Tibial artery (tissue), 4 donors: ENCODE data around the gene KIAA0825.

ENCODE experiments used
- DNase-seq, 2 donors: peaks; one replicate each; pipeline ENCODE4 v3.0.0-alpha.2; 2019
- H3K27ac ChIP-seq, 2 donors: fragments of 200-600 bp; sonication (generic) in 1 of 2; 1 replicate in 1 of 2; 2 replicates in 1 of 2; pipeline ENCODE4 v1.5.1; 2018 to 2019; ENCODE audit warnings: mild to moderate bottlenecking in 1 of 2
- H3K27me3 ChIP-seq, 2 donors: fragments of 200-600 bp; sonication (generic) in 1 of 2; one replicate each; pipeline versions ENCODE4 v1.5.1 to v1.6.0; 2016 to 2019
- H3K36me3 ChIP-seq, 3 donors: fragments of 200-600 bp; sonication (generic) in 2 of 3; one replicate each; pipeline ENCODE4 v1.5.1; 2016 to 2019; ENCODE audit warnings: mild to moderate bottlenecking in 2 of 3
- H3K4me1 ChIP-seq, 4 donors: fragments of 200-600 bp; sonication (generic) in 2 of 4; 1 replicate in 3 of 4; 2 replicates in 1 of 4; pipeline ENCODE4 v1.5.1; 2016 to 2019
- H3K4me3 ChIP-seq, 2 donors: fragments of 200-600 bp; sonication (generic) in 1 of 2; 1 replicate in 1 of 2; 2 replicates in 1 of 2; pipeline ENCODE4 v1.5.1; 2018 to 2019; ENCODE audit warnings: mild to moderate bottlenecking in 2 of 2
- H3K9me3 ChIP-seq, 3 donors: fragments of 200-600 bp; sonication (generic) in 1 of 3; one replicate each; pipeline ENCODE4 v1.5.1; 2016 to 2019
- intact Hi-C: fragments of 100-400 bp; cut with DNase I; formaldehyde crosslinking; loops from one replicate; pipeline ENCODE4 v1.15.0; 2023; ENCODE audit warnings: low total_unique reads
- TF ChIP-seq, protein P1 (sequence below), 2 experiments: fragments of 200-600 bp in 1 of 2; fragments of 450-650 bp in 1 of 2; IDR thresholded peaks; one replicate each; pipeline ENCODE4 v1.5.1; 2017 to 2019; ENCODE audit warnings: antibody characterized with exemption in 2 of 2, mild to moderate bottlenecking in 1 of 2, moderate library complexity in 1 of 2

The KIAA0825 gene

DNA sequence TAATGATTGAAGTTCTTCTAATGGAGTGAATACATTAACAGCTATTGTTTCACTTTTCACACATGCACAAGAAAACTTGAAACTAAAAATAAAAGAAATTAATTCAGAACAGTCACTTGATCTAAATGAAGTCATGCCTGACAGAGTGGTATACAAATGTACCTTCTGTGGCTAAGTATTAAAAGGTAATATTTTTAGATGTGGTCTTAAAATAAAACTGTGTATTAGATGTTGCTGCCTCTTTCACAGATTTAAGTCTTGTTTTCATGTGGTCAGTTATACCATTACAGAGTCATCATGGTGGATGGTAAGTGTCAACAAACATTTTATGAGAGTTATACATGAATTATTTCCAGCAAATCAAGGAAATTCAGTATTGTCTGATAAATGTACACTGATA is 47.0 kb downstream of the KIAA0825 start:
- H3K36me3 ChIP-seq: no peaks in the 10 kb centered on the region
- H3K27ac ChIP-seq: no peak overlapping the region
- H3K4me1 ChIP-seq: no peaks in the 10 kb centered on the region
- no peak for DNase-seq
- TF ChIP-seq, protein P1, sequence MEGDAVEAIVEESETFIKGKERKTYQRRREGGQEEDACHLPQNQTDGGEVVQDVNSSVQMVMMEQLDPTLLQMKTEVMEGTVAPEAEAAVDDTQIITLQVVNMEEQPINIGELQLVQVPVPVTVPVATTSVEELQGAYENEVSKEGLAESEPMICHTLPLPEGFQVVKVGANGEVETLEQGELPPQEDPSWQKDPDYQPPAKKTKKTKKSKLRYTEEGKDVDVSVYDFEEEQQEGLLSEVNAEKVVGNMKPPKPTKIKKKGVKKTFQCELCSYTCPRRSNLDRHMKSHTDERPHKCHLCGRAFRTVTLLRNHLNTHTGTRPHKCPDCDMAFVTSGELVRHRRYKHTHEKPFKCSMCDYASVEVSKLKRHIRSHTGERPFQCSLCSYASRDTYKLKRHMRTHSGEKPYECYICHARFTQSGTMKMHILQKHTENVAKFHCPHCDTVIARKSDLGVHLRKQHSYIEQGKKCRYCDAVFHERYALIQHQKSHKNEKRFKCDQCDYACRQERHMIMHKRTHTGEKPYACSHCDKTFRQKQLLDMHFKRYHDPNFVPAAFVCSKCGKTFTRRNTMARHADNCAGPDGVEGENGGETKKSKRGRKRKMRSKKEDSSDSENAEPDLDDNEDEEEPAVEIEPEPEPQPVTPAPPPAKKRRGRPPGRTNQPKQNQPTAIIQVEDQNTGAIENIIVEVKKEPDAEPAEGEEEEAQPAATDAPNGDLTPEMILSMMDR (IDR thresholded peaks at IDR 0.05): no peak
- H3K27me3 ChIP-seq: no peaks in the 10 kb centered on the region
- H3K4me3 ChIP-seq: no peak overlapping the region
- intact Hi-C loops: no loop called here
- H3K9me3 ChIP-seq: no peaks in the 10 kb centered on the region

DNA sequence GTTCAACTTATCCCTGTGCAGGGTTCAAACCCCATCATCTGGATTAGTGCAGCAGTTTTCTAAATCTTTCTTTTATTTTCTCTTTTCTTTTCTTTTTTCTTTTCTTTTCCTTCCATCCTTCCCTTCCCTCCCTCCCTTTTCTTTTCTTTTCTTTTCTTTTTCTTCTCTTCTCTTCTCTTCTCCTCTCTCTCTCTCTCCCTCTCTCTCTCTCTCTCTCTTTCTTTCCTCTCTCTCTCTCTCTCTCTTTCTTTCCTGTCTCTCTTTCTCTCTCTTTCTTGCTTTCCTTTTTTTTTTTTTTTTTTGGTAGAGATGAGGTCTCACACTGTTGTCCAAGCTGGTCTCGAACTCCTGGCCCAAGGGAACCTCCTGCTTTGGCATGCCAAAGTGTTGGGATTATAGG is 53.6 kb downstream of the KIAA0825 start:
- Histone ChIP-seq H3K27ac (no peak overlapping the region), H3K36me3 (no peaks in the 10 kb centered on the region), H3K27me3 (no peaks in the 10 kb centered on the region), H3K9me3 (no peaks in the 10 kb centered on the region), H3K4me3 (no peak overlapping the region), H3K4me1 (no peaks in the 10 kb centered on the region)
- no peak for DNase-seq
- TF ChIP-seq, protein P1 (IDR thresholded peaks at IDR 0.05): no peak
- intact Hi-C loops: no loop called here

DNA sequence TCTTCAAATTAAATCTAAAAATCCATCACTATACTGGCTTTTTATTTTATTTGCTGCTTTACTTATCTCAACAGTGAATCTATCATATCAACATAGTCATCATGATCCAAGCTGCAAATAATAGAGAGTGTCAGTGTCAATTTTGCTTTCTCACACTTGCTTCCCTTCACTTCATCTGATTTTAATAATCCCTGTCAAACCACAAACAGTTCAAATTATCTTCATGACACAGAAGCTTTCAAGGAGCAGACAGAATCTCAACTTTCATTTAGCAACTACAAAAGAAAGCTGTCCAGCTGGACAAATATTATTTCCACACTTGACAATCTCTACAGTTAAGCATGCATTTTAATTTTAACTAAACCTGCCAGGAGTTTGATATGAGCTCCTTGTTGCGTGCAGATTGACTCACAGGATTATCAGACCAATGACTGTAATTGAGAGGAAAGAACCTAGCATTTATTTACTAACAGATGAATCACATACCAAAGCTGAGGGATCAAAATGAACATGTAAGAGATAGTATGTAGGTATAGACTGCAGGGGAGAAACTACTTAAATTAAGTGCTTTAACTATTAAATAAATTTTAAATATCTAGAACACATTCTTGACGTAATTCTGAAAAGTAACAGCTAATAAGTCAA is 56.0 kb downstream of the KIAA0825 start:
- Histone ChIP-seq H3K4me3 (no peak overlapping the region), H3K36me3 (no peaks in the 10 kb centered on the region), H3K27ac (no peak overlapping the region), H3K4me1 (no peaks in the 10 kb centered on the region), H3K27me3 (no peaks in the 10 kb centered on the region), H3K9me3 (no peaks in the 10 kb centered on the region)
- TF ChIP-seq, protein P1 (IDR thresholded peaks at IDR 0.05): no peak
- DNase-seq: no peak
- intact Hi-C loops: no loop called here

DNA sequence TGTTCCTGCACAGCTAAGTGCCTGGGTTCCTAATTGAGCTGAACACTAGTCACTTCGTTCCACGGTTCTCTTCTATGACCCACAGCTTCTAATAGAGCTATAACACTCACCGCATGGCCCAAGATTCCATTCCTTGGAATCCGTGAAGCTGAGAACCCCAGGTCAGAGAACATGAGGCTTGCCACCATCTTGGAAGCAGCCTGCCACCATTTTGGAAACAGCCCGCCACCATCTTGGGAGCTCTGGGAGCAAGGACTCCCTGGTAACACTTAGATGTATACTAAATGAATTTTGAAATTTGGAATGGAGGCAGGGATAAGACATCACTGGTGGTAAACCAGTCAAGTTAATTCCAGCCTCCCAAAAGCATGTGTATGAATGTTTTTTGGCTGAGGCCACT is 60.4 kb downstream of the KIAA0825 start:
- Histone ChIP-seq H3K4me1 (no peaks in the 10 kb centered on the region), H3K4me3 (no peak overlapping the region), H3K9me3 (no peaks in the 10 kb centered on the region), H3K27ac (no peak overlapping the region), H3K27me3 (no peaks in the 10 kb centered on the region), H3K36me3 (no peaks in the 10 kb centered on the region)
- intact Hi-C loops: no loop called here
- DNase-seq: no peak
- TF ChIP-seq, protein P1 (IDR thresholded peaks at IDR 0.05): no peak

DNA sequence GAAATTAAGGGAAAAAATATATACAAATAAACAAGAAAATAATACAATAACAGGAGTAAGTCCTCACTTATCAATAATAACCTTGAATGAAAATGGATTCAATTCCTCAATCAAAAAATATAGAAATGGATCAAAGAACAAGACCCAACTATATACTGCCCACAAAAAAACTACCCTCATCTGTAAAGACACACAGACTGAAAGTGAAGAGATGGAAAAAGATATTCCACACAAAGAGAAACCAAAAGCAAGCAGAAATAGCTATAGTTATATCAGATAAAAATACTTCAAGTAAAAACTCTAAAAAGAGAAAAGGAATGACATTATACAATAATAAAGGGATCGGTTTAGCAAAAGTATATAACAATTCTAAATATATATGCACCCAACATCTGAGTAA is 66.5 kb downstream of the KIAA0825 start:
- intact Hi-C loops: no loop called here
- no peak overlapping the region for H3K4me3 ChIP-seq
- TF ChIP-seq, protein P1 (IDR thresholded peaks at IDR 0.05): no peak
- H3K27ac ChIP-seq: no peak overlapping the region
- no peaks in the 10 kb centered on the region for H3K27me3 ChIP-seq
- no peaks in the 10 kb centered on the region for H3K4me1 ChIP-seq
- no peaks in the 10 kb centered on the region for H3K36me3 ChIP-seq
- no peak for DNase-seq
- no peaks in the 10 kb centered on the region for H3K9me3 ChIP-seq
